K562 (cell line): ENCODE measurements around the gene FERMT3. TPM values are rescaled to one million over a fixed set of nuclear protein-coding genes. Genes with fewer than 3 reads are reported as not detected.

ENCODE experiments used
- ARID1B ChIP-seq: fragments of 450-650 bp; IDR thresholded peaks from 2 replicates; pipeline ENCODE4 v1.6.1; 2016; ENCODE audit warnings: antibody characterized with exemption, mild to moderate bottlenecking, inconsistent platforms
- ATF3 ChIP-seq, 2 experiments: fragments of 450-650 bp in 1 of 2; sonication (generic) in 1 of 2; formaldehyde crosslinking in 1 of 2; IDR thresholded peaks in 1 of 2; conservative IDR thresholded peaks in 1 of 2; 2 replicates each; pipeline versions ENCODE4 v1.6.1 to v1.8.1; 2016 to 2023; ENCODE audit warnings: mild to moderate bottlenecking in 2 of 2, moderate library complexity in 2 of 2, inconsistent platforms in 1 of 2, missing genetic modification reagents in 1 of 2
- BDP1 ChIP-seq: IDR thresholded peaks from 3 replicates; pipeline ENCODE4 v1.6.1; 2011; ENCODE audit not compliant: insufficient read length, insufficient read depth
- CCAR2 ChIP-seq: fragments of 200-400 bp; formaldehyde crosslinking; IDR thresholded peaks from 2 replicates; pipeline ENCODE4 v1.6.1; 2017; ENCODE audit warnings: mild to moderate bottlenecking, low read depth, low read length
- CLOCK ChIP-seq: fragments of 250-450 bp; sonication (Bioruptor Pico); IDR thresholded peaks from 2 replicates; pipeline ENCODE4 v1.4.0; 2020; ENCODE audit warnings: mild to moderate bottlenecking, moderate library complexity, borderline replicate concordance
- CREM ChIP-seq: IDR thresholded peaks from 2 replicates; pipeline ENCODE4 v1.6.1; 2014; ENCODE audit warnings: antibody characterized with exemption, low read depth
- FOXA3 ChIP-seq, 2 experiments: fragments of 450-650 bp in 1 of 2; sonication (generic) in 1 of 2; formaldehyde crosslinking; IDR thresholded peaks in 1 of 2; conservative IDR thresholded peaks in 1 of 2; 2 replicates each; pipeline versions ENCODE4 v1.4.0 to v1.8.0; 2020 to 2022; ENCODE audit warnings: mild to moderate bottlenecking in 2 of 2, missing genetic modification reagents in 1 of 2
- HMGN3 ChIP-seq: IDR thresholded peaks from 2 replicates; pipeline ENCODE4 v1.6.1; 2011; ENCODE audit warnings: borderline replicate concordance, low read depth, mild to moderate bottlenecking, mixed read lengths, low read length; ENCODE audit not compliant: insufficient read length; ENCODE audit errors: extremely low read depth
- NKRF ChIP-seq: fragments of 450-650 bp; IDR thresholded peaks from 2 replicates; pipeline ENCODE4 v1.6.1; 2016; ENCODE audit warnings: borderline replicate concordance
- PHTF2 ChIP-seq: fragments of 250-450 bp; sonication (Bioruptor Pico); IDR thresholded peaks from 2 replicates; pipeline ENCODE4 v1.5.0; 2021; ENCODE audit warnings: mild to moderate bottlenecking
- POLR2AphosphoS5 ChIP-seq: IDR thresholded peaks from 2 replicates; pipeline ENCODE4 v1.6.1; 2011; ENCODE audit warnings: mild to moderate bottlenecking, low read depth, low read length, moderate library complexity; ENCODE audit not compliant: control insufficient read depth, insufficient read depth
- PTBP1 ChIP-seq: fragments of 200-400 bp; formaldehyde crosslinking; IDR thresholded peaks from 2 replicates; pipeline ENCODE4 v1.6.1; 2017; ENCODE audit warnings: low read depth, low read length
- RCOR1 ChIP-seq, 2 experiments: IDR thresholded peaks; 2 replicates each; pipeline ENCODE4 v1.6.1; 2012; ENCODE audit warnings: low read depth in 2 of 2, low read length in 2 of 2, borderline replicate concordance in 1 of 2, improper control_type of control experiment in 1 of 2
- SMAD4 ChIP-seq: fragments of 250-450 bp; sonication (Bioruptor Pico); conservative IDR thresholded peaks from 2 replicates; pipeline ENCODE4 v1.8.0; 2021; ENCODE audit warnings: inconsistent platforms, mild to moderate bottlenecking, moderate library complexity
- SREBF1 ChIP-seq: fragments of 150-350 bp; IDR thresholded peaks from 2 replicates; pipeline ENCODE4 v1.6.1; 2014; ENCODE audit warnings: antibody characterized with exemption, low read depth, low read length, borderline replicate concordance
- SRF ChIP-seq, 2 experiments: fragments of 250-450, 450-650 bp in 1 of 2; sonication (Bioruptor Pico) in 1 of 2; sonication (generic) in 1 of 2; formaldehyde crosslinking; IDR thresholded peaks; 2 replicates each; pipeline versions ENCODE4 v1.5.0 to v1.5.1; 2020 to 2022; ENCODE audit warnings: mild to moderate bottlenecking in 1 of 2, missing genetic modification reagents in 1 of 2
- ZNF511 ChIP-seq: sonication (generic); formaldehyde crosslinking; IDR thresholded peaks from 2 replicates; pipeline ENCODE4 v1.8.0; 2022; ENCODE audit warnings: mild to moderate bottlenecking, missing genetic modification reagents
- ZNF79 ChIP-seq: fragments of 250-450 bp; sonication (Bioruptor Pico); IDR thresholded peaks from 2 replicates; pipeline ENCODE4 v1.4.0; 2020; ENCODE audit warnings: low read depth, mild to moderate bottlenecking, moderate library complexity
- polyA plus RNA-seq, 8 experiments: library from polyadenylated mRNA; depleted of rRNA in 4 of 8; stranded (reverse) in 5 of 8; unstranded in 3 of 8; fragments of >200 nt; fragmentation: Nextera tagmentation in 2 of 8; fragmentation: Illumina TruSeq in 1 of 8; extraction: Ambion mirVana in 2 of 8; extraction: Trizol in 1 of 8; gene quantifications; 2 replicates each; pipeline versions ENCODE4 v1.2.1 to v1.2.3, GENCODE V29; 2011 to 2014; ENCODE audit warnings: inconsistent platforms in 1 of 8, missing spikeins in 1 of 8
- total RNA-seq, 7 experiments: library from RNA; depleted of rRNA in 6 of 7; stranded (reverse); fragments of >200 nt in 6 of 7; fragmentation: Illumina TruSeq in 2 of 7; extraction: Trizol in 2 of 7; gene quantifications; 2 replicates each; pipeline versions ENCODE4 v1.2.1 to v1.2.3, GENCODE V29; 2011 to 2021; ENCODE audit warnings: low replicate concordance in 1 of 7

Gene FERMT3
- total and polyA plus RNA-seq, 9 of the 15 experiments (the other 6 are each of a cell fraction or from before 2014, with no cell fraction given), result 3.2 to 275 (median 79.7) TPM

- TF ChIP-seq ATF3 (IDR thresholded peaks at IDR 0.05) (0 out of 2 replicates have a peak, but pooled peaks have one; percentile 23), ATF3 (CRISPR knock-in tag; conservative IDR thresholded peaks at IDR 0.05) (no peak), ZNF79 (no peak), CLOCK (CRISPR knock-in tag) (no peak), POLR2AphosphoS5 (no peak), BDP1 (no peak), ZNF511 (CRISPR knock-in tag) (no peak), CCAR2 (no peak), FOXA3 (CRISPR knock-in tag; conservative IDR thresholded peaks at IDR 0.05 in 1 of 2, IDR thresholded peaks at IDR 0.05 in 1 of 2) (no peak), SREBF1 (no peak), PHTF2 (no peak), ARID1B (0 out of 2 replicates have a peak, but pooled peaks have one; percentile 26), SRF (CRISPR knock-in tag; IDR thresholded peaks at IDR 0.05) (no peak), RCOR1 (IDR thresholded peaks at IDR 0.05; ENCODE audit: borderline replicate concordance in 1 of 2, low read depth in 2 of 2, low read length in 2 of 2) (no peak), PTBP1 (no peak), NKRF (no peak), HMGN3 (peak; percentile 29), CREM (0 out of 2 replicates have a peak, but pooled peaks have one; percentile 24), SMAD4 (CRISPR knock-in tag) (no peak)
Observed at GRCh38 chr11:64232182-64232966, 25.9 kb downstream of the FERMT3 start (continued).
